GM12892 (cell line): ENCODE data around the gene ACADVL.

ENCODE experiments used
- DNase-seq: peaks from one replicate; pipeline ENCODE4 v3.0.0; 2011; ENCODE audit not compliant: insufficient read length
- FAIRE-seq: peaks from 2 replicates; lab custom pipeline; 2011; peaks lifted over from hg19 to GRCh38; lab: Jason Lieb, UNC
- POLR2A ChIP-seq: IDR thresholded peaks from 2 replicates; pipeline ENCODE4 v1.6.1; 2011; ENCODE audit warnings: low read depth, low read length, control low read depth
- POLR2AphosphoS5 ChIP-seq: IDR thresholded peaks from 2 replicates; pipeline ENCODE4 v1.6.1; 2011; ENCODE audit warnings: low read depth, low read length, control low read depth
- TAF1 ChIP-seq: IDR thresholded peaks from 2 replicates; pipeline ENCODE4 v1.6.1; 2011; ENCODE audit warnings: low read depth, mild to moderate bottlenecking, control low read depth, low read length, borderline replicate concordance

Gene ACADVL

DNA sequence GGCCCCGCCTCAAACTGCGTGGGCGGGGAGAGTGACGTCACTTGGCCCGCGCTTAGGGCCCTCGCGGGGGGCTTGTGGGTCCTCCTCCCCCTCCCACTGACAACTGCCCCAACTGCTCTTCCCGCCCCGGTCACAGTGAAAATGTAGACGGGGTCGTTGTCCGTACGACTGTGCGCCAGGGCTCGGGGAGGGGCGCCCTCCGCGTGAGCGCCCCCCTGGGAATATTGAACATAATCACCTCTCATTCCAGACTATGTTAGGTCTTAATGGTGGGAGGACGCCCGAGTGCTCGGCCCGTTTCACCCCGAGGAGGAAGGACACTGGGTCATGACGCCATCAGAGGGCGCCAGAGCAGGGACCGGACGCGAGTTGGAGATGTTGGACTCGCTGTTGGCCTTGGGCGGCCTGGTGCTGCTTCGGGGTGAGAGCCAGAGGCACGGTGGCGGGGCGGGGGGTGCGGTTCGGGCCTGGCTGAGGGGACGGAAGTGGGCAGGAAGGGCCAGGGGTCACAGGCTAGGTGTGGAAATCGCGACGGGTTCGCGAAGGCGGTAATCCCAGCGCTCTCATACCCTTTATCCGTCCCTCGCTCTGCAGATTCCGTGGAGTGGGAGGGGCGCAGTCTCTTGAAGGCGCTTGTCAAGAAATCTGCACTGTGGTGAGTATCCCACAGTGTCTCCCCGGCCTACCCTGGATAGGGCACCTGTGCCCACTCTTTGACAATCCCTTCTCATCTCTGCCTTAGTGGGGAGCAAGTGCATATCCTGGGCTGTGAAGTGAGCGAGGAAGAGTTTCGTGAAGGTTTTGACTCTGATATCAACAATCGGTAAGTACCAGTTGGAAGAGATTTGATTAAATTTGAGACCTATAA lies 32.7 kb downstream of the ACADVL start, which contains the start of gene ELP5:
Gene ELP5, plus strand, starts transcription at position 40 of the 868 bp plus-strand sequence. Its CDS starts 336 bp downstream, at position 376.
- peak; percentile 93 for DNase-seq
- FAIRE-seq, result no peak
- TF ChIP-seq POLR2AphosphoS5 (peak; percentile 88), POLR2A (peak; percentile 83), TAF1 (peak; percentile 82)

DNA sequence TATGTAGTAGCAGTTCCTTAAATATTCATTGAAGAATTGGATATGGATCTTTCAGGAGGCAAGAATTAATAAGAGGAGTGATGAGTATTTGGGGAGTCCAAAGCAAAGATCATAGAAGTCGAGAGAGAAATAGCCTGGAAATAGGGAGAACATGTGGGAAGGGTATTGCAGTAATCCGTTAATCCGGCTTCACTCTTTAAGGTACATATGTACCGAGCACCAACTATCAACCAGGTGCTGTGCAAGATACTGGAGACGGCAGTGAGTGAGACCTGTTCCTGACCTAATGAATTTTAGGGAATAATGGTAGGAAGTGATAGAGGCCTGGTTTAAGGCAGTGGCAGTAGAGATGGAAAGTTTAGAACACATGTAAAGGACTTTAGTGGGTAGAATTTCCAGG lies 33.3 kb downstream of the ACADVL start:
- no peak for FAIRE-seq
- no peak for TF ChIP-seq POLR2AphosphoS5
- no peak for TF ChIP-seq POLR2A
- TF ChIP-seq TAF1, result no peak
- DNase-seq, result no peak

GRCh38 chr17:7254511-7254910 lies 34.8 kb downstream of the ACADVL start:
- DNase-seq, result no peak
- no peak for FAIRE-seq
- no peak for TF ChIP-seq POLR2A
- TF ChIP-seq POLR2AphosphoS5, result no peak
- no peak for TF ChIP-seq TAF1

GRCh38 chr17:7256766-7257456 lies 37.2 kb downstream of the ACADVL start:
- DNase-seq (no peak), FAIRE-seq (no peak)
- no peak for TF ChIP-seq TAF1
- TF ChIP-seq POLR2AphosphoS5, result no peak
- TF ChIP-seq POLR2A, result no peak

DNA sequence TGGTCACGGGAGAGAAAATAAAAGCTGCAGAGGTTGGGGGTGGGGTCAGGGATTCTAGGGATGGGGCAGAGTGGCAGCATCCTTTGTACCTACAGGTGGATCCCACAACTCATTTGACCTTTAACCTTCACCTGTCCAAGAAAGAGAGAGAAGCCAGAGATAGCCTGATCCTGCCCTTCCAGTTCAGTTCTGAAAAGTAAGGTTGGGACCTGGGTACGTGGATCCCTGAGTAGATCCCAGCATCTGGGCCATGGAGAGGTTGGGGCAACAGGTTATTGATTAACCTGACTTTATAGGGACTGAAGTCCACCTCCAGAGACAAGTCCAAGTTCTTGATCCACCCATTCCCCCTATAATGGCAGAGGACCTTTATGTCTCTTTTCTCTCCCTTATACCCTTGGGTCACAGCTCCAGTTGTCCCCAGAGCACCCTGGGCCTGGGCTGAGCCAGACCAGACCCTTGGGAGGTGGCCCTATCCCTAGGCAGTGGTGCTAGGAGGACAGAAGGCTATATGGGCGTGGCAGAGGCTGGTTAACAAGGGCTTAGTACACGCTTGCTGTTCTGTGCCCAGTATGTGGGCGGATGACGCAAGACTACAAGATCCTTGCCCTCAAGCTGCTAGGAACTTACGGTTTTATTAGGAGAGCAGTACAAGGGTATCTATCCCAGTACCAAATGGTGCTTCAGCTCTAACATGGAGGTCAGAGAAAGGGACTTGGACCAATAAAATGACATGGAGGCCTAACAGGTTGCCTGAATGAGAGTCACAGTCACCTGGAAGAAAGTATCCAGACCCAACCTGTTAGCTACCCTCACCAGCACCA lies 39.2 kb downstream of the ACADVL start:
- no peak for DNase-seq
- no peak for FAIRE-seq
- TF ChIP-seq POLR2AphosphoS5 (0 out of 2 replicates have a peak, but pooled peaks have one; percentile 24), TAF1 (no peak)

DNA sequence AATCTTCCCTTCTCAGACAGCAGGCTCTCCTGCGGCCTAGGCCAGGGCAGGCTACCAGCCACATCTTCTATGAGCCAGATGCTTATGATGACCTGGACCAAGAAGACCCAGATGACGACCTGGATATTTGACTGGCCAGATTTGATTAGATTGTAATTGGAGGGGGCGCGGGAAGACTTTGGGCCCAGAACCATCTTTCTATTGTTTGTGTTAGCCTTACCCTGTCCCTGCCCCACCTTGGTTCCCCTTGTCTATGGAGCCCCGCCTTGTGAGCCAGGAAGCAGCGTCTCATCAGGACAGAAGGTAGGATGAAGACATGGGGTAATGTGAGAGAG lies 39.8 kb downstream of the ACADVL start:
- DNase-seq, result no peak
- no peak for FAIRE-seq
- TF ChIP-seq POLR2A (no peak), TAF1 (no peak), POLR2AphosphoS5 (no peak)

DNA sequence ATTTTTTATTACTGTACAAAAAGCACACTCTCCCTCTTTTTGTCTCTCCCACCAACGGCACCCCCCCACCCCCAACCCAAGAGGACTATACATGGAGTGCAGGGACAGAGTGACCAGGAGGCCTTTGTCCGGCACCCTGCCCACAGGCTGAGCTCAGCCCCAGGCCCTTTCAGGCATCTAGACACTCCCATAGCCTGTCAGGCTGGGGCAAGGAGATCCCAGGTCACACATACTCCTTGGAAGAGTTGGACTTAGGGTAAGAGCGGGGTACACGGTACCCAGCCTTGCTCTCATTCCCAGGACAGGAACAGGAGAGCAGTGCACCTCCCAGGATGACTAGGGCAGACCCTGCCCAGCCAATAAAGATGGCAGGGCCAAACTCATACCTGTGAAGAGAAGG lies 40.4 kb downstream of the ACADVL start:
- TF ChIP-seq POLR2AphosphoS5 (no peak), POLR2A (no peak), TAF1 (no peak)
- DNase-seq, result no peak
- FAIRE-seq, result no peak

GRCh38 chr17:7260651-7261378 lies 41.1 kb downstream of the ACADVL start:
- DNase-seq (no peak), FAIRE-seq (no peak)
- TF ChIP-seq TAF1 (no peak), POLR2A (0 out of 2 replicates have a peak, but pooled peaks have one; percentile 34)

GRCh38 chr17:7261379-7262191 lies 41.8 kb downstream of the ACADVL start:
- no peak for FAIRE-seq
- no peak for TF ChIP-seq POLR2AphosphoS5
- no peak for TF ChIP-seq POLR2A
- no peak for TF ChIP-seq TAF1
- no peak for DNase-seq
